NCI-H446 (cell line): ENCODE measurements around the gene BMP3.

Source experiments
- DNase-seq, 2 experiments: peaks; one replicate each; lab custom pipeline; 2025; lab: John Stamatoyannopoulos, UW

The BMP3 gene

GRCh38 chr4:81042578-81043365, 12.3 kb downstream of the BMP3 start:
- DNase-seq = no peak

DNA sequence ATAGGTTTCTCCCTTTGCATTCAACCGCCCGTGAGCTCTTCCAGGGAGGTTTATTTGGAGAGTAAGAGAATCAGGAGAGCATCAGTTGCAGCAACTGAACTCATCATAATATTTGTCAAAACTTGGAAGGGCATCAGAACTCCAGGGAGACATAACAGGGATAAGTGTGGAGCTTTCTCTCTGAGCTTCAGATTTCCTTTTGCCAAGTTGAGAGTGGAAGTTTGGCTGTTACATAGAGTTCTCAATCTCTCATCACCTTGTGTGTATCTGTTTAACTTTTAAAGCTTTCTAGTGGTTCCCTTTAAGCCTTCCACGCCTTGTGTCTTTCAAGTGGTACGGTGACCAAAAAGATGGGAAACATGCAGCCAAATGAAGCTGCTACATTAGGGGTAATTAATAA, 18.8 kb downstream of the BMP3 start:
- no peak for DNase-seq

DNA sequence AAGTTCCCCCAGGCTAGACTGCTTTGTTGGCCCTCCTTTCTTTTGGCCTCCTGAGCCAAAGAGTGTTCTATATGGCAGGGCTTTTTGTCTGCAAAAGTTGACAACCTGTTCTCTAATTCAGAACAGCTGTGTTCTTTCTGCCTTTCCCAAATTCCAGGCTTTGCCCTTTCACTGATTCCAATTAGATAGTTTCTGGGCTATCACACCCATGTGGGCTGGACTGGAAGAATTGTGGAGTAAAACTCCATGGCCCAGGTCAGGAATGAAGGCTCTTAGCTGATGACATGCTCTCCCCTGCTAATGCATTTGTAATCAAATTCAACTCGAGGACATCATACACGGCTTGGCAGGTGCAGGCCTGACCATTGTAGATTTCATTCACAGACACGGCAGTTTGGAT, 19.4 kb downstream of the BMP3 start:
- no peak for DNase-seq

- DNase-seq = peak; percentile 34 to 62
Measured at GRCh38 chr4:81052119-81053068, 21.9 kb downstream of the BMP3 start.

DNA sequence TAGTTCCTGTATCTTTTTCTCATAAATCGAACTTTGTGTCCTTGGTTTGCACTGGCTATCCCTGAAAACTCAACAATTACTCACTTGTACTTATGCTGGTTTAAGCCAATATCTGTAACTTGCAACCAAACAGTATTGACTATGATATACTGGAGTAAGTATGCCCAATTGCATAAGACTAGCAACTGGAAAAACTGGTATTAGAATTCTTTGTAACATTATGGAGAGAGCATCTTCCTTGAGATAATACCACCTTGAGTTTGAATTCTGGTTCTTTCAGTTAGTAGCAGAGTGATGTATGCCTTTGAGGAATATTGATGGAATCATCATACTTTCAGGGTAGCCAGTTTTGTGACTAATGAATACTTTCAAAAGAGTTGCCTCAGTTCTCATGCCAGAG, 28.1 kb downstream of the BMP3 start:
- no peak for DNase-seq

DNA sequence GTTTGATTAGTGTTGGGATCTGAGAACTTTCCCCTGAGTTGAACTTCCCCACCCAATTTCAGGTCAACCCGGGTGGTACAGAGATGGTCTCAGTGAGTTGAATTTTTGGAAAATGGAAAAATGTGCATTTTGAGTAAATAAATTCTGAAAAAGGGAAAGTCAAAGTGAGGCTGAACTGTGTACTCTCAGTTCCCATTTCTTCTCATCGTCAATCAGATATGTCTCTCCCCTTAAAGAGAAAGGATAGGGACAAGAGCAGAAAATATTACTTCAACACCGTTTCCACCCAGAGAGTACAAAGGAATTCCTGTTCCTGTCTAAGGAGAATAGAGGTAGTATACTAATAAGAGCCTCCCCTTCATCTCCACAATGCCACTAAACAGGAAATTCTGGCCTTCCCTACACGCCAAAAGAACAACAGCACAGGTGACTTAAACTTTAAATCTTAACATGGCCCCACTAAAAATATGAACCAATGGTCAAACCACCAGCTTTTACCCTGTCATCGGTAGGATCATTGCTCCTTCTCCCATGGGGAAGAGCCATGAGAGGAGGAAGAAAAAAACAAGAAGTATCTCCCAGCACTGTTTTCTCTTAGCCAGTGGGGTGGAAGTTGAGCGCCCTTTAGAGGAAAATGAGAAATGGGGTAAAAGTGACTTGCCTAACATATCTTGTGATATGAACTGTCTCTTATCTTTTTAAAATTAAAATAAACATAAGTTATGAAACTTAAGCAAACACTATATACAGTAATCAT, 30.3 kb downstream of the BMP3 start:
- DNase-seq = no peak

DNA sequence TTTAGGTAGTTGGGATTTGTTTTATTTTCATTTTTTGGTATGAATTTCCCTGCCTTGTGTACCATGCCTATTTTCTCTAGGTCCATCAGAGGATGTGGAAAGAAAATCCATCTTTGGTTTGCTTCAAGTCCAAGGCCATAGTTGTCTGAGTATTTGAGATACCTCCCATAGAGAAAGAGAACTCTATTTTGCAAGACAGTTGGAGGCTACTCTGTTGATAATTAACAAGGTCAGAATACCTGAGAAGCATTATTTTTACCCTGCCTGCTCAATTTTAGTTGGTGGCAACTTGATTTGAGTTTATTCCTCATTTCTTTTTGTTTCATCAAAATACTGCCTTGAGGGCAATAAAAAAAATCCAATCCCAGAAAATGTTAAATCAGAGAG, 30.8 kb downstream of the BMP3 start:
- no peak for DNase-seq

GRCh38 chr4:81062001-81062400, 31.5 kb downstream of the BMP3 start:
- DNase-seq = no peak

DNA sequence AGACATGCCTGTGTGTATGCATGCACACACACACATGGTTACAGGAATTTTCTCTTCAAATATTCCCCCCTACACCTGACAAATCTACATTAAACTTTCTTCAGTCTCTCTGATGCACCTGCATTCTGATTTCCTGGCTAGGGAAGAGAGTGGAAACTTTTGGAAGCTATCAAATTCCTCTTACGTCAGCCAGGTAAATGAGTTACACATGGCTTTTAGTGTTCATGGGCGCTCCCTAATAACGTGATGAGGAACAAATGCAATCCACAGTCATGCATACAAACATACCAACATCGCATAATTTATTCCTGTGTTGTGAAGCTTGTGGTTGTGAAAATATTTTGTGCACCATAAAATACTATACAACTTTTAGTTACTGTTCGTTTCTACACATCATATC, 34.9 kb downstream of the BMP3 start:
- DNase-seq = no peak

- DNase-seq = peak; percentile 65 to 84
Measured at GRCh38 chr4:81069706-81070331, 39.3 kb downstream of the BMP3 start.

DNA sequence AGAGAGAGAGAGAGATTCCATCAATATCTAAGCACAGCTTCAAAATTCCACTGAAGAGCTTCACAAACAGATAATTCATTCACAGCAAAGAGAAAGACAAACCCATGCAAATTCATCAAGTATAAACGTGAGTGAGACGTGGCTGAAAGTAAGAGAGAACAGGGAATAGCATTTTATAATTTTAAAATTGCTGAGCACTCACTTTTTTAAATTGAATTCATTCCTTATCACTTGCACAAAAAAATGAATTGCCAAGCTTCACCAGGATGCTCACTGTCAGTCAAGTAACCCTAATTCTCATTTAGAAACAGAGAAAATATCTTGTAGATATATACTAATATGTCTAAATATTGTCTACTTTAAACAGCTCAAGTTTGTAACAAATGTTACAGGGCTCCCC, 40.5 kb downstream of the BMP3 start:
- DNase-seq = no peak

- DNase-seq = no peak
Measured at GRCh38 chr4:81081156-81081555, 50.6 kb downstream of the BMP3 start.

- DNase-seq = peak in 1 of 2 experiments; percentile 8
Measured at GRCh38 chr4:81084029-81084428, 53.5 kb downstream of the BMP3 start.

- no peak for DNase-seq
Measured at GRCh38 chr4:81084634-81085033, 54.1 kb downstream of the BMP3 start.

- DNase-seq = no peak
Measured at GRCh38 chr4:81085291-81085690, 54.8 kb downstream of the BMP3 start.

- DNase-seq = no peak
Measured at GRCh38 chr4:81085979-81086378, 55.5 kb downstream of the BMP3 start.

GRCh38 chr4:81093720-81094401, 63.4 kb downstream of the BMP3 start:
- DNase-seq = no peak

DNA sequence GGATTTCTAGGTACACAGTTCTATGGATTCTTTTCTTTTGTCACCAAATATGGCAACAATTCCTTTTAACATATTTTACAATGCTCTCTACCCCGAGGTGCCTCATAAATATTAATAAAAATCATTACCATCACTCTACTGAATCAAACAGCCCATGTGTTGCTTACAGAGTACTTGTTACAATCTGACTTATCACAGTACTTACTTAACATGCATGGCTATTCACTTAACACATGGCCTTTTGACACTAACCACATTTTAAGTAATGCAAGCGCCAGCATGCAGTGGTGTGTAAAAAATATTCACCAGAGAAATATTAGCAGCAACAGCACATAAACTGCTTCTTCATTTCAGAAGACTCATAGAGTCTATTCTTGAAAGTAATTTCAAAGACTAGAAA, 64.9 kb downstream of the BMP3 start:
- no peak for DNase-seq

- DNase-seq = no peak
Measured at GRCh38 chr4:81096566-81096965, 66.1 kb downstream of the BMP3 start.

- DNase-seq = no peak
Measured at GRCh38 chr4:81102107-81102506, 71.6 kb downstream of the BMP3 start.

DNA sequence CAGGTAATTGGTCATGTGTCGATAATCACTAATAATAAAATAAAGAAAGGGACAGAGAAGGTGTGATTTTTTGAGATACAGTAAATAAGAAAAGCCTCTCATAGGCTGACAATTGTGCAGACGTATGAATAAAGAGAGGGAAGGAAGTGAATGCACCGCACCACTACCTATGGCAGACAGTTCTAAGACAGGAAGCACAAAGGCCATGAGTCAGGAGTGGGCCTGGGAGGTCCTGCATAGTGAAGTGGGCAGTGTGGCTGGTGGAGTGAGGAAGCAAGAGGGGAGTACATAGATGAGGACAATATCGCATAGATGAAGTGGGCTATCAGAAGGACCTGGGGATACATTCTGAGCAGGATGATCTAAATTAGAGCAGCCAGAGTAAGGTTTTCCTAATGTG, 75.6 kb downstream of the BMP3 start:
- DNase-seq = no peak
